K562 (cell line): ENCODE measurements around the gene R3HDM2. TPM values are rescaled to one million over a fixed set of nuclear protein-coding genes. Genes with fewer than 3 reads are reported as not detected.
A peak's percentile ranks its signal among the peaks of the same experiment; 100 is the strongest.

ENCODE experiments used
- ATAC-seq: fragments of 200-7000 bp; cut with Tn5 transposase; 3 replicates; pipeline ENCODE4 v1.9.1; 2020; ENCODE audit warnings: moderate library complexity
- BruUV-seq: library from RNA; stranded (reverse); fragments of 400-500 nt; replicated peaks from 2 replicates; lab custom pipeline; 2021; lab: Mats Ljungman, UMichigan
- CTCF ChIA-PET: fragments of 300-600 bp; formaldehyde crosslinking; extraction: SDS; loops from one replicate; lab custom pipeline; 2021; ENCODE audit warnings: low intra/inter-chr PET ratio; lab: Yijun Ruan, JAX
- POLR2A ChIA-PET: fragments of 300-600, 350-650 bp; sonication (Branson Sonifier 250); formaldehyde crosslinking; extraction: SDS; loops from one replicate; lab custom pipeline; 2021; ENCODE audit warnings: antibody characterized with exemption, inconsistent platforms; lab: Yijun Ruan, JAX
- DNase-seq, 4 experiments: peaks; one replicate each; pipeline versions ENCODE4 v3.0.0 to v3.0.0-alpha.2; 2011 to 2018; ENCODE audit warnings: low spot score in 3 of 4, mixed read lengths in 3 of 4; ENCODE audit errors: extremely low read depth in 1 of 4
- FAIRE-seq: peaks from 2 replicates; lab custom pipeline; 2011; peaks lifted over from hg19 to GRCh38; lab: Jason Lieb, UNC
- H2AFZ ChIP-seq: 2 replicates; pipeline ENCODE4 v1.6.0; 2011; ENCODE audit warnings: low read depth, low read length, control low read depth, inconsistent platforms
- H3K27ac ChIP-seq: fragments of 200-600 bp; 3 replicates; pipeline ENCODE4 v1.8.0; 2011; ENCODE audit warnings: low read depth, mild to moderate bottlenecking, control low read depth, inconsistent platforms, low read length, moderate library complexity, mixed read lengths; ENCODE audit errors: extremely low read depth
- H3K27me3 ChIP-seq, 2 experiments: fragments of 300-600 bp in 1 of 2; 2 replicates in 1 of 2; 3 replicates in 1 of 2; pipeline versions ENCODE4 v1.6.0 to v1.8.0; 2011; ENCODE audit warnings: inconsistent platforms in 2 of 2, low read length in 2 of 2, mild to moderate bottlenecking in 1 of 2, mixed read lengths in 1 of 2, moderate library complexity in 1 of 2; ENCODE audit not compliant: control insufficient read depth in 2 of 2, insufficient read depth in 2 of 2
- H3K36me3 ChIP-seq: fragments of 300-600 bp; 3 replicates; pipeline ENCODE4 v1.8.0; 2011; ENCODE audit warnings: mild to moderate bottlenecking, low read length, inconsistent platforms; ENCODE audit not compliant: control insufficient read depth, insufficient read depth
- H3K4me1 ChIP-seq, 2 experiments: fragments of 200-600 bp in 1 of 2; replicated peaks in 1 of 2; 2 replicates in 1 of 2; 3 replicates in 1 of 2; pipeline versions ENCODE4 v1.5.1 to v1.8.0; 2011; ENCODE audit warnings: inconsistent platforms in 2 of 2, low read length in 2 of 2, mild to moderate bottlenecking in 1 of 2, mixed read lengths in 1 of 2, moderate library complexity in 1 of 2; ENCODE audit not compliant: control insufficient read depth in 2 of 2, insufficient read depth in 2 of 2
- H3K4me2 ChIP-seq: 2 replicates; pipeline ENCODE4 v1.6.1; 2011; ENCODE audit warnings: low read length, control low read depth, inconsistent platforms, mixed read lengths; ENCODE audit not compliant: insufficient read depth
- H3K4me3 ChIP-seq: fragments of 200-600 bp; sonication (generic), shearing (Covaris generic); 2 replicates; pipeline ENCODE4 v1.5.1; 2016; ENCODE audit warnings: control low read depth, inconsistent platforms
- H3K79me2 ChIP-seq: fragments of 200-600 bp; 3 replicates; pipeline ENCODE4 v1.8.0; 2011; ENCODE audit warnings: low read length, inconsistent platforms; ENCODE audit not compliant: control insufficient read depth, insufficient read depth
- H3K9ac ChIP-seq, 2 experiments: 2 replicates each; pipeline versions ENCODE4 v1.6.0 to v1.6.1; 2011; ENCODE audit warnings: low read depth in 2 of 2, low read length in 2 of 2, control low read depth in 1 of 2, inconsistent platforms in 1 of 2, mild to moderate bottlenecking in 1 of 2, mixed read lengths in 1 of 2; ENCODE audit not compliant: insufficient read depth in 1 of 2
- H3K9me1 ChIP-seq: one replicate; pipeline ENCODE4 v1.6.0; 2011; ENCODE audit warnings: inconsistent platforms, mild to moderate bottlenecking, low read length, moderate library complexity; ENCODE audit not compliant: control insufficient read depth, insufficient read depth
- H3K9me3 ChIP-seq: replicated peaks from 2 replicates; pipeline ENCODE4 v1.5.1; 2011; ENCODE audit warnings: low read depth, low read length, inconsistent platforms; ENCODE audit not compliant: control insufficient read depth, insufficient read depth
- H4K20me1 ChIP-seq: replicated peaks from 2 replicates; pipeline ENCODE4 v1.6.1; 2011; ENCODE audit warnings: low read length, inconsistent platforms, mixed read lengths; ENCODE audit not compliant: control insufficient read depth, insufficient read depth
- BCOR ChIP-seq: fragments of 450-650 bp; IDR thresholded peaks from 2 replicates; pipeline ENCODE4 v1.6.1; 2016
- CSDE1 ChIP-seq, 2 experiments: fragments of 450-650 bp; IDR thresholded peaks; 2 replicates each; pipeline ENCODE4 v1.6.1; 2016; ENCODE audit warnings: mild to moderate bottlenecking in 1 of 2
- ELK1 ChIP-seq: sonication (generic); formaldehyde crosslinking; IDR thresholded peaks from 2 replicates; pipeline ENCODE4 v1.8.1; 2022; ENCODE audit warnings: missing genetic modification reagents
- HNRNPLL ChIP-seq: fragments of 200-400 bp; formaldehyde crosslinking; IDR thresholded peaks from 2 replicates; pipeline ENCODE4 v1.6.1; 2017; ENCODE audit warnings: low read length, low read depth, mild to moderate bottlenecking; ENCODE audit not compliant: poor library complexity, severe bottlenecking
- KHSRP ChIP-seq: fragments of 450-650 bp; IDR thresholded peaks from 2 replicates; pipeline ENCODE4 v1.6.1; 2017
- L3MBTL2 ChIP-seq: fragments of 450-650 bp; IDR thresholded peaks from 2 replicates; pipeline ENCODE4 v1.6.1; 2016; ENCODE audit warnings: mild to moderate bottlenecking, moderate library complexity
- MTA2 ChIP-seq: fragments of 450-650 bp; IDR thresholded peaks from 2 replicates; pipeline ENCODE4 v1.6.1; 2016; ENCODE audit warnings: low read depth
- NR2C1 ChIP-seq, 2 experiments: fragments of 450-650 bp; IDR thresholded peaks; 2 replicates each; pipeline ENCODE4 v1.6.1; 2017; ENCODE audit warnings: mild to moderate bottlenecking in 2 of 2, antibody characterized with exemption in 1 of 2, inconsistent platforms in 1 of 2, missing compliant biosample characterization in 1 of 2, missing genetic modification characterization in 1 of 2
- OTX1 ChIP-seq: fragments of 450-650 bp; formaldehyde crosslinking; IDR thresholded peaks from 2 replicates; pipeline ENCODE4 v1.4.0; 2022; ENCODE audit warnings: mild to moderate bottlenecking
- POLR2A ChIP-seq: fragments of 450-650 bp; conservative IDR thresholded peaks from 2 replicates; pipeline ENCODE4 v1.6.1; 2016
- PREB ChIP-seq: sonication (generic); formaldehyde crosslinking; IDR thresholded peaks from 2 replicates; pipeline ENCODE4 v1.8.1; 2023; ENCODE audit warnings: mild to moderate bottlenecking, missing genetic modification reagents
- RAD51 ChIP-seq: fragments of 450-650 bp; IDR thresholded peaks from 2 replicates; pipeline ENCODE4 v1.7.1; 2016; ENCODE audit warnings: low read depth, mild to moderate bottlenecking, borderline replicate concordance
- RB1 ChIP-seq: fragments of 450-650 bp; IDR thresholded peaks from 2 replicates; pipeline ENCODE4 v1.6.1; 2017; ENCODE audit warnings: low read depth, mild to moderate bottlenecking
- RFX7 ChIP-seq: fragments of 250-450 bp; sonication (Bioruptor Pico); IDR thresholded peaks from 2 replicates; pipeline ENCODE4 v1.5.1; 2021; ENCODE audit warnings: mild to moderate bottlenecking
- SUPT5H ChIP-seq: fragments of 450-650 bp; IDR thresholded peaks from 2 replicates; pipeline ENCODE4 v1.6.1; 2016
- TCF3 ChIP-seq: sonication (generic); formaldehyde crosslinking; IDR thresholded peaks from 2 replicates; pipeline ENCODE4 v1.4.0; 2020; ENCODE audit warnings: mild to moderate bottlenecking, missing genetic modification reagents
- TEAD4 ChIP-seq, 2 experiments: sonication (generic) in 1 of 2; formaldehyde crosslinking in 1 of 2; IDR thresholded peaks; 2 replicates each; pipeline versions ENCODE4 v1.6.1 to v1.8.0; 2012 to 2022; ENCODE audit warnings: borderline replicate concordance in 1 of 2, inconsistent platforms in 1 of 2, low read length in 1 of 2, mild to moderate bottlenecking in 1 of 2, missing genetic modification reagents in 1 of 2
- ZBTB8A ChIP-seq: fragments of 450-650 bp; IDR thresholded peaks from 2 replicates; pipeline ENCODE4 v1.6.1; 2018; ENCODE audit warnings: mild to moderate bottlenecking, moderate library complexity; ENCODE audit not compliant: partially characterized antibody
- ZFP30 ChIP-seq: fragments of 250-450 bp; sonication (Bioruptor Pico); IDR thresholded peaks from 2 replicates; pipeline ENCODE4 v1.8.0; 2022; ENCODE audit warnings: moderate library complexity, mild to moderate bottlenecking, inconsistent platforms, borderline replicate concordance
- ZNF140 ChIP-seq: fragments of 250-450 bp; sonication (Bioruptor Pico); IDR thresholded peaks from 2 replicates; pipeline ENCODE4 v1.8.0; 2021; ENCODE audit warnings: moderate library complexity, mild to moderate bottlenecking, inconsistent platforms
- ZNF212 ChIP-seq: fragments of 450-650 bp; formaldehyde crosslinking; IDR thresholded peaks from 2 replicates; pipeline ENCODE4 v1.4.0; 2020; ENCODE audit warnings: mild to moderate bottlenecking
- ZNF263 ChIP-seq: sonication (generic); formaldehyde crosslinking; IDR thresholded peaks from 2 replicates; pipeline ENCODE4 v1.8.0; 2022; ENCODE audit warnings: mild to moderate bottlenecking, missing genetic modification reagents, borderline replicate concordance
- ZNF3 ChIP-seq: fragments of 250-450 bp; sonication (Bioruptor Pico); IDR thresholded peaks from 2 replicates; pipeline ENCODE4 v1.5.0; 2021; ENCODE audit warnings: mild to moderate bottlenecking, moderate library complexity
- ZNF324 ChIP-seq: fragments of 250-450 bp; sonication (Bioruptor Pico); IDR thresholded peaks from 2 replicates; pipeline ENCODE4 v1.4.0; 2020; ENCODE audit warnings: mild to moderate bottlenecking
- ZNF444 ChIP-seq: fragments of 250-450 bp; sonication (Bioruptor Pico); IDR thresholded peaks from 2 replicates; pipeline ENCODE4 v1.4.0; 2020; ENCODE audit warnings: mild to moderate bottlenecking, moderate library complexity
- ZNF668 ChIP-seq: fragments of 250-450 bp; sonication (Bioruptor Pico); IDR thresholded peaks from 2 replicates; pipeline ENCODE4 v1.8.0; 2022; ENCODE audit warnings: mild to moderate bottlenecking, inconsistent platforms
- WGBS: fragments of 100-300 bp; shearing (Covaris generic); methylation state at CpG from one replicate; pipeline ENCODE4 v1.1.6; 2016; ENCODE audit warnings: low coverage, mixed read lengths; ENCODE audit not compliant: insufficient coverage; ENCODE audit errors: missing lambda C conversion rate; 5-methylcytosine and 5-hydroxymethylcytosine counted together
- in situ Hi-C: fragments of 300-500 bp; cut with MboI; formaldehyde crosslinking; loops from 4 replicates; pipeline ENCODE4 v1.15.0; 2018; ENCODE audit warnings: inconsistent platforms, mixed read lengths
- intact Hi-C: fragments of 100-400 bp; cut with micrococcal nuclease; formaldehyde crosslinking; loops from 2 replicates; pipeline ENCODE4 v1.14.2; 2022
- polyA plus RNA-seq, 8 experiments: library from polyadenylated mRNA; depleted of rRNA in 4 of 8; stranded (reverse) in 5 of 8; unstranded in 3 of 8; fragments of >200 nt; fragmentation: Nextera tagmentation in 2 of 8; fragmentation: Illumina TruSeq in 1 of 8; extraction: Ambion mirVana in 2 of 8; extraction: Trizol in 1 of 8; gene quantifications; 2 replicates each; pipeline versions ENCODE4 v1.2.1 to v1.2.3, GENCODE V29; 2011 to 2014; ENCODE audit warnings: inconsistent platforms in 1 of 8, missing spikeins in 1 of 8
- total RNA-seq, 7 experiments: library from RNA; depleted of rRNA in 6 of 7; stranded (reverse); fragments of >200 nt in 6 of 7; fragmentation: Illumina TruSeq in 2 of 7; extraction: Trizol in 2 of 7; gene quantifications; 2 replicates each; pipeline versions ENCODE4 v1.2.1 to v1.2.3, GENCODE V29; 2011 to 2021; ENCODE audit warnings: low replicate concordance in 1 of 7

The R3HDM2 gene
- total and polyA plus RNA-seq, 9 of the 15 experiments (the other 6 are each of a cell fraction or from before 2014, with no cell fraction given) = 3.3 to 18.8 (median 9.0) TPM

- FAIRE-seq (peak; percentile 26), ATAC-seq (peak; percentile 48), DNase-seq (no peak)
- Histone ChIP-seq H3K9me3 (0 out of 2 replicates have a peak, but pooled peaks cover 3% of the 10 kb centered on the region), H4K20me1 (no peaks in the 10 kb centered on the region), H3K36me3 (no peaks in the 10 kb centered on the region), H2AFZ (no peak overlapping the region), H3K4me2 (no peak overlapping the region), H3K27ac (no peak overlapping the region), H3K4me3 (no peak overlapping the region), H3K4me1 (peaks cover 0 to 6% of the 10 kb centered on the region in 2 experiments; a peak in 2 of 5 replicates), H3K9me1 (no peaks in the 10 kb centered on the region), H3K79me2 (no peaks in the 10 kb centered on the region), H3K9ac (no peak overlapping the region; a peak in 1 of 4 replicates), H3K27me3 (no peaks in the 10 kb centered on the region)
- WGBS = 15% methylated on average over 5 of the region's 5 CpGs
- in situ Hi-C loops (no loop called here), intact Hi-C loops (no loop called here)
- POLR2A ChIA-PET = interaction anchor here (0.9 to 2.1 kb wide), 4 partner anchors 9 to 14 kb away, joined by 3 to 6 read pairs (median 4); partner anchors contain the start of gene INHBE
- BruUV-seq = no TSS peak
- CTCF ChIA-PET = no interaction called here
- TF ChIP-seq HNRNPLL (no peak), ZNF324 (no peak), KHSRP (no peak), ELK1 (CRISPR knock-in tag) (no peak), ZNF140 (CRISPR knock-in tag) (no peak), ZBTB8A (no peak), CSDE1 (IDR thresholded peaks at IDR 0.05) (no peak), RAD51 (no peak), RFX7 (CRISPR knock-in tag) (no peak), ZNF444 (CRISPR knock-in tag) (no peak), PREB (CRISPR knock-in tag) (no peak), NR2C1 (IDR thresholded peaks at IDR 0.05) (no peak), NR2C1 (tag; IDR thresholded peaks at IDR 0.05) (no peak), ZNF3 (CRISPR knock-in tag) (no peak), BCOR (peak; percentile 22; the same call in 1 of the 2 replicates), TCF3 (peak; percentile 63), ZNF212 (CRISPR knock-in tag) (no peak), POLR2A (no peak), ZFP30 (CRISPR knock-in tag) (no peak), ZNF263 (CRISPR knock-in tag) (no peak), TEAD4 (IDR thresholded peaks at IDR 0.05; ENCODE audit: low read length) (peak; percentile 48), TEAD4 (CRISPR knock-in tag; IDR thresholded peaks at IDR 0.05; ENCODE audit: borderline replicate concordance) (no peak), SUPT5H (no peak), MTA2 (peak; percentile 32; the same call in 1 of the 2 replicates), OTX1 (no peak), ZNF668 (no peak), RB1 (no peak), L3MBTL2 (peak; percentile 53)
Observed at GRCh38 chr12:57444744-57445143, 13.9 kb upstream of the R3HDM2 start.
